ENCODE results near the gene PCNX2. TPM values are rescaled to one million over a fixed set of nuclear protein-coding genes. Genes with fewer than 3 reads are reported as not detected.

The PCNX2 gene
- total RNA-seq, 2 donors from 2014 or later, result 24.1 to 72.1 TPM

DNA sequence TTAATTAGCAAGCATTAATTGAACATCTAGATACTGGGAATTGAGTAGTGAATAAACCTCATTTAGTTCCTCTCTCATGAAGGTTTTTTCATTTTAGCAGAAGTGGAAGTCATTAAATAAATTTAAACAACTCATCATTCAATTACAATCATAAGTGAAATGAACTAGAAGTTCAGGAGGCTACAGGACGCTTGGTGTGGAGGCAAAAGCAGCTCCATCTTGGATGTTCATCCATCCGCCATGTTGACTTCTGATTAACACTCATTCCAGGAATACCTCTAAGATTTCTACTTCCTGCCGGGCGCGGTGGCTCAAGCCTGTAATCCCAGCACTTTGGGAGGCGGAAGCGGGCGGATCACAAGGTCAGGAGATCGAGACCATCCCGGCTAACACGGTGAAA is 356.6 kb downstream of the PCNX2 start:
- TF ChIP-seq POLR2A (IDR thresholded peaks at IDR 0.05), result no peak
- TF ChIP-seq, protein P1, sequence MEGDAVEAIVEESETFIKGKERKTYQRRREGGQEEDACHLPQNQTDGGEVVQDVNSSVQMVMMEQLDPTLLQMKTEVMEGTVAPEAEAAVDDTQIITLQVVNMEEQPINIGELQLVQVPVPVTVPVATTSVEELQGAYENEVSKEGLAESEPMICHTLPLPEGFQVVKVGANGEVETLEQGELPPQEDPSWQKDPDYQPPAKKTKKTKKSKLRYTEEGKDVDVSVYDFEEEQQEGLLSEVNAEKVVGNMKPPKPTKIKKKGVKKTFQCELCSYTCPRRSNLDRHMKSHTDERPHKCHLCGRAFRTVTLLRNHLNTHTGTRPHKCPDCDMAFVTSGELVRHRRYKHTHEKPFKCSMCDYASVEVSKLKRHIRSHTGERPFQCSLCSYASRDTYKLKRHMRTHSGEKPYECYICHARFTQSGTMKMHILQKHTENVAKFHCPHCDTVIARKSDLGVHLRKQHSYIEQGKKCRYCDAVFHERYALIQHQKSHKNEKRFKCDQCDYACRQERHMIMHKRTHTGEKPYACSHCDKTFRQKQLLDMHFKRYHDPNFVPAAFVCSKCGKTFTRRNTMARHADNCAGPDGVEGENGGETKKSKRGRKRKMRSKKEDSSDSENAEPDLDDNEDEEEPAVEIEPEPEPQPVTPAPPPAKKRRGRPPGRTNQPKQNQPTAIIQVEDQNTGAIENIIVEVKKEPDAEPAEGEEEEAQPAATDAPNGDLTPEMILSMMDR (IDR thresholded peaks at IDR 0.05), result no peak
- no peak overlapping the region for H3K4me3 ChIP-seq
- H3K27ac ChIP-seq, result no peak overlapping the region
- no peaks in the 10 kb centered on the region for H3K4me1 ChIP-seq
- H3K9me3 ChIP-seq, result no peaks in the 10 kb centered on the region
- no peaks in the 10 kb centered on the region for H3K36me3 ChIP-seq (replicated peaks in 1 of 2; ENCODE audit: insufficient read depth in 1 of 2, low read depth in 2 of 2)
- WGBS, 2 donors, result 91 to 94% methylated on average over 11 of the region's 11 CpGs
- intact Hi-C loops (cut with DNase I), result no loop called here
- H3K27me3 ChIP-seq, result no peaks in the 10 kb centered on the region
- ATAC-seq, result no peak
- DNase-seq, result no peak

GRCh38 chr1:232937741-232938375 is 357.7 kb downstream of the PCNX2 start:
- WGBS, 2 donors, result 57 to 60% methylated on average over 8 of the region's 8 CpGs
- Histone ChIP-seq H3K4me1 (no peaks in the 10 kb centered on the region), H3K36me3 (replicated peaks in 1 of 2; ENCODE audit: insufficient read depth in 1 of 2, low read depth in 2 of 2) (no peaks in the 10 kb centered on the region), H3K9me3 (no peaks in the 10 kb centered on the region), H3K4me3 (no peak overlapping the region), H3K27ac (no peak overlapping the region), H3K27me3 (no peaks in the 10 kb centered on the region)
- intact Hi-C loops (cut with DNase I), result no loop called here
- TF ChIP-seq, protein P1 (IDR thresholded peaks at IDR 0.05), result no peak
- TF ChIP-seq POLR2A (IDR thresholded peaks at IDR 0.05), result no peak
- ATAC-seq, result no peak
- DNase-seq, result no peak

DNA sequence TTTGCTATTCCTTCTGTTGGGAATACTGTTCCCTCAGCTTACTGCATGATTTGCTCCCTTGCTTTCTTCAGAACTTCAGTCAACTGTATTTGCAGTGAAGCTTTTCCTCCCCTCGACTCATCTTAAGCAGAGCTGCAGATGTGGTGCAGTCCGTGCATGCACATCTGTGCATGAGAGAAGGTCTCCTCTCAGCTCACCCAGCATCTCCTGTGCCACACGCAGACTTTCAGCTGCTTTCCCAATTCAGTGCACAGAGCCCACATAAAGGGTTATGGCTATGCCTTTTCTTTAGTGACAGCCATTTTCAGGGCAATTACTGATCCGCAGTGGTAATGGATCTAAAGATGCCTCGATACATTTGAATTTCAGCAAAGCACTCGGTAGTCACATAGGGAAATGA is 358.6 kb downstream of the PCNX2 start:
- H3K4me1 ChIP-seq, result no peaks in the 10 kb centered on the region
- TF ChIP-seq POLR2A (IDR thresholded peaks at IDR 0.05), result no peak
- TF ChIP-seq, protein P1 (IDR thresholded peaks at IDR 0.05), result no peak

More for the DNA sequence above, 358.6 kb downstream of the PCNX2 start:
- Histone ChIP-seq H3K4me3 (no peak overlapping the region), H3K9me3 (peaks cover 0 to 4% (median 0%) of the 10 kb centered on the region in 3 donors), H3K27ac (no peak overlapping the region), H3K36me3 (replicated peaks in 1 of 2; ENCODE audit: insufficient read depth in 1 of 2, low read depth in 2 of 2) (no peaks in the 10 kb centered on the region), H3K27me3 (no peaks in the 10 kb centered on the region)
- no peak for ATAC-seq
- intact Hi-C loops (cut with DNase I), result no loop called here
- WGBS, 2 donors, result 83 to 86% methylated on average over 6 of the region's 6 CpGs
- no peak for DNase-seq

Other genes with a start within 250 kb of the PCNX2 start
- 10 to 100 TPM; 40.2 to 62.3 TPM for gene MAP3K21, start 32.0 kb upstream of the PCNX2 start, total RNA-seq

Data from body of pancreas (tissue), 4 donors.